ENCODE data around the gene TCF3.

Gene TCF3

DNA sequence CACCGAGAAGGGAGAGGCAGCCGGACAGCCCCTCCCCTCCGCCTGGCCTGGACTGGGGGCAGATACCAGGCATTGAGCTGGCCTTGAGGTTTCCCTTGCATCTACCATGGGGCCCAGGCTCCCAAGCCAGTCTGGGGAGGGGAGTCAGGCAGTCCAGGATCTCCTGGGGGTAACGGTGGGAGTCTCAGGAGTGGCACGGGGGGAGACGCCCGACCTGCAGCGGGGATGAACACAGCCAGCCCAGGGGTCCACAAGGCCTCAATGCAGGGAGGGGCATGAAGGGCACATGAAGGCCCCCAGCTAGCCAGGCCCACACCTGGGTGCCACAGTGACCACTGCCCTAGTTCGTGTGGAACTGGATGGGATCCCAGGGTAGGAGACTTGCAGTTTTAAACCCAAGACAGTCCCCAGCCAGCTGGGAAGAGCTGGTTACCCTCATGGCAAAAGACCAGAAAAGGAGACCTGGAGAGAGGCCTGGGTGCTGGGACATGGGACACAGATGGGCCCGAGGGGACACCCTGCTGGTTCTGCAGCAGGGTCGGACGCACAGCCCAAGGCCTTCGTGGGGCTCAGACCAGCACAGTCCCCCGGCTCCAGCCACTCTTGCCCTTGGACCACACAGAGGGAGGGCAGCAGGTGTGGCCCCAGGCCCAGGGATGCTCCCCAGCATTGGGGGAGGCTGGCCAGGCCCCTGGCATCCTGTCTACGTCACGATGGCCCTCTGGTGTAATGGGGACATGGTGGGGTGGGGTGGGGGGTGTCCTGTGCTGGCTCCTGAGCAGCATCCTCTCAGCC is 42.5 kb downstream of the TCF3 start:
- DNase-seq (ENCODE audit: low spot score), result no peak

GRCh38 chr19:1609103-1609396 is 43.4 kb downstream of the TCF3 start:
- no peak for DNase-seq (ENCODE audit: low spot score)

GRCh38 chr19:1608359-1609102 is 43.9 kb downstream of the TCF3 start:
- DNase-seq (ENCODE audit: low spot score), result no peak

- DNase-seq (ENCODE audit: low spot score), result no peak
These were observed 46.2 kb downstream of the TCF3 start for GRCh38 chr19:1606138-1606651.

DNA sequence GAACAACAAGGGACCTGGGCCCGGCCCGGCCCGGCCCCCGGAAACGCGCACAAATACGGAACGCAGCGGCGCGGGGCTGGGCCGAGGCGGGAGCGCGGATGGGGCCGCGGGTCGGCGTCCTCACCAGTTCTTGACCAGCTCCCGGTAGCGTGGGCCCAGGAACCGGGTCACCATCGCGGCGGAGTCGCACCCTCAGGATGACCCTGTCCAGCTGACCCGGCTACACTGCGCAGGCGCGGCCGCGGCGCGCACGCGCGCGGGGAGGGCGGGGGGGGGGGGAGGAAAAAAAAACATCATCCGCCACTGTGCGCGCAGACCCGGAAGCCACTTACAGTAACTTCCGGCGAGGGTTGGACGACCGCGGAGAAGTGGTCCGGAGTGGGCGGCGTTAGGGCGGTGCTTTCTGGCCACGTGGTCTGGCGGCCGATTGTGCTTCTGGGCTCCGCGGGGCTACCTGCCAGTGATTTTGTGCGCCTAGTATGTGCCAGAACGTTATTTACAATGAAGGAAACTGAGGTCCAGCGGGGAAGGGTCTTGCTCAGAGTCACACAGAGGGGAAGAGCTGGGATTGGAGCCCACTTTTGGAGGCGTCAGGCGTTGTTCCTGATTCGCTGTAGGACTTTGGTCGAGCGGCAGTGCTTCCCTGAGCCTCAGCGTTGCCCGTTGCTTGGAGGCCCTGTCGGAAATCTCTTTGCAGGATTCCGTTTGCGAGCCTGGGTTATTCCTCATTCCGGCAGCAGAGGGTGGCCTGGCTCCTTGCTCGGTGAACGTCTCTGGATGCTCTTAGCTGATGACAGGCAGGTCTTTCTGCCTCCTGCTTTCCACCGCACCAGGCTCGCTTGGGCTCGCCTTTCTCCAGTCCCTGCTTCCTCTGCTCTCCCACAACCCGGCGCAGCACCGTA is 46.9 kb downstream of the TCF3 start, which contains the start of gene UQCR11:
Gene UQCR11 (minus strand): TSS at position 227 of the 902 bp plus-strand sequence. CDS start 53 bp downstream, at position 174.
- peak; percentile 99 for DNase-seq (ENCODE audit: low spot score)

- DNase-seq (ENCODE audit: low spot score), result no peak
These were observed 50.2 kb downstream of the TCF3 start for GRCh38 chr19:1602091-1602707.

GRCh38 chr19:1601613-1602064 is 50.8 kb downstream of the TCF3 start:
- DNase-seq (ENCODE audit: low spot score), result no peak

DNA sequence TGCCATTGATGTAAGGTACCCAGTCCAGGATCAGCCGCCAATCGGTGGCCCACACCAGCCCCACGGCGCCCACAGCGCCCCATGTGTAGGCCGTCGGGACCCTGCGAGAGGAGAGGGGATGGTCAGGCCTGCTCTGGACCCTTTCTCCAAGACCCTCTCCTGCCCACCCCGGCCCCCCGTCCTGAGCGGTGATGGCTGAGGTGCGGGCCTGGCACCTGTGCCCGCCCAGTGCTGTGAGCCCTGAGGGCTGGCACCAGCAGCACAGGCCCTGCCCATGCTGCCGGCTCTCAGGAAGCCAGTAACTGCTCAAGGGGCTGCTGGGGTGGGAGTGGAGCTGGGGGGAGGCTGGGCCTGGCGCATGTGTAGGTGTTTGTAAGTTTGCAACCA is 53.0 kb downstream of the TCF3 start:
- DNase-seq (ENCODE audit: low spot score), result no peak

- DNase-seq (ENCODE audit: low spot score), result no peak
These were observed 53.5 kb downstream of the TCF3 start for GRCh38 chr19:1598777-1599459.

GRCh38 chr19:1593501-1593772 is 59.0 kb downstream of the TCF3 start:
- no peak for DNase-seq (ENCODE audit: low spot score)

- peak; percentile 99 for DNase-seq (ENCODE audit: low spot score)
These were observed 59.5 kb downstream of the TCF3 start, which contains the start of gene MBD3 for GRCh38 chr19:1592755-1593500. MBD3 (minus strand) TSS chr19:1592865; CDS start chr19:1592631, 234 bp downstream.

DNA sequence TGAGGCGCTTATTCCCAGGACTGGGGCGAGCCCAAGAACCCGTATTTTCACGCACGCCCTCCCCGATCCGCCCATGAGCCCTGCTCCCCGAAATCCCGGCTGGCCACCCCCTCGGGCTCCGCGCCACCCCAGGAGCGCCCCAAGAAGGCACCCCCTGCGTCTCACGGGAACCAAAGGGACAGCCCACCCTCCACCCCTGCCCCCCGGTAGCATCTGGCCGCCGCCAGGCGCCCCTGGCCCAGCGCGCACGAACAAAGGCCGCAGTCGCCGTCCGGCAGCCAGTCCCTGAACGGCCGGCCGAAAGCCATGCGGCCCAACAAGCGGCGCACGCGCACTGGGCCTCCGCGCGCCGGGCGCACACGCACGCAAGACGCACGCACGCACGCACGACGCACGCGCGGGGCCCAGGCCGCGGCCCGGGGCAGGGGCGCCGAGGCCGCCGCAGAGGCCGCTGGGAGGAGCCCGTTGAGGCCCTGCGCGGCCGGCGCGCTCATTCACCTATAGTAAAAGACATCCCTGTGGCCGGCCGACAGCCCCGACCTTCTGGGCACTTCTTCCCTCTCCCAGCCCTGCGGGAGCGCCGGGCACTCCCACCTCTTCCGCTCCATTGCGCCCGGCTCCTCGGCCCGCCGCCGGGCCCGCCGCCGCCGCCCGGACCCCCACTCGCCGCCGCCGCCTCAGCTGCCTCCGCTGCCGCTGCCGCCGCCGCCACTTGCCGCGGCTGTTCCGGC is 60.2 kb downstream of the TCF3 start:
- DNase-seq (ENCODE audit: low spot score), result peak; percentile 99

DNA sequence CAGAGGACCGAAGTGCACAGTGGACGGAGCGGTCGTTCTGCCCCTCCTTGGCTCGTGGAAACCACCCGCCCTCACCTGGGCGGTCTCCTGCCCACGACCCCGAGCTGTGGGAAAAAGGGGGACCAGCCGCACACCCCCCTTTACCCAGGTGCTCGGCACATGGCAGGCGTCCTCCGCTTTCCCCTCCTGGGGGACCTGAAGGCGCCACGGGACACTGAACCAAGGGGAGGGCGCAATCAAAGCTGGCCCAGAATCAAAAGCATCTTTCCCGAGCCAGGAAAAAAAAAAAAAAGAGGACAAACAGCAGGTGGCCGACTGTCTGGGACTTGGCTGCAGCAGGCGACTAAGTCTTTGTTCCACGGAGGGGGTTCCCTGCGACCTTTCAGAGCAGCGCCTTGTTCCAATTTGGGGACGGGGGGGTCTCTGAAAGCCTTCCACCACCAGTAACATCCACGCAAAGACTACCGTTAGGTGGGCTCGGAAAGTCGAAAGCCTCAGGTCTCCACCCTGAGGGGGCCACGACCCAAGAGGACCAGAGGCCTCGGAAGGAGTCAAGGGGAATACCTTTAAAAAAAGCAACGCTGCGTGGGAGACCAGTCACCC is 60.9 kb downstream of the TCF3 start:
- DNase-seq (ENCODE audit: low spot score), result no peak

DNA sequence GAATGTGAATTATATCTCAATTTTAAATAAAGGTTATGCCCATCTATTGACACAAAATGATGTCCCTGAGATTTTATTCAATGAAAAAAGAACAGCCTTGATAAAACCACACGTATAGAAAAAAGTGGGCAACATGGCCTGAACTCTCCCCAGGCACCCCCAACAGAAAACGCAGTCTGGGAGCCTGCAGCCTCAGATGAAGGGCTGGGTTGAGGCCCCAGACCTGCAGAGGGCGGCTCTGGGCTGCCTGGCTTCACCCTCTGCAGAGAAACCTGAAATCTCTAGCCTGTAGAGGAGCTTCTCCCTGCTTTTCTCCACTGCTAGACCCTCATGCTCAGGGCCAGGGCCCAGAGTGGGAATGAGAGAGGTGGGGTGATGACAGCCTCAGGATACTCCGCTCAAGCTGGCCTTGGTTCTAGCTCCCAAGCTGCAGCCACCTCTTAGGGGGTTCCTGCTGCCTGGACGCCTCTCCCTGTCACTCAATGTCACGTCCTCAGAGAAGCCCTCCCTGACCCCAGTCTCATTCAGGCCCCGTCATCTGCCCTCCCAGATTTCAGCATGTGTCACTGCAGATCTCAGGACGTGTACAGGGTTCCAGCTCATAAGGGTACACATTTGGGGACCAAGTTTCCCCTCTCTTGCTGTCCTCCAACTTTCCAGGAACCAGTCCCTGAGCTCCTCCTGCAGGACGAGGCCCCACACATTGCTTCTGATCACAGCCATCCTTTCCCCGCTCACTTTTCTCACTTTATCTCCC is 61.6 kb downstream of the TCF3 start:
- DNase-seq (ENCODE audit: low spot score), result peak; percentile 42

DNA sequence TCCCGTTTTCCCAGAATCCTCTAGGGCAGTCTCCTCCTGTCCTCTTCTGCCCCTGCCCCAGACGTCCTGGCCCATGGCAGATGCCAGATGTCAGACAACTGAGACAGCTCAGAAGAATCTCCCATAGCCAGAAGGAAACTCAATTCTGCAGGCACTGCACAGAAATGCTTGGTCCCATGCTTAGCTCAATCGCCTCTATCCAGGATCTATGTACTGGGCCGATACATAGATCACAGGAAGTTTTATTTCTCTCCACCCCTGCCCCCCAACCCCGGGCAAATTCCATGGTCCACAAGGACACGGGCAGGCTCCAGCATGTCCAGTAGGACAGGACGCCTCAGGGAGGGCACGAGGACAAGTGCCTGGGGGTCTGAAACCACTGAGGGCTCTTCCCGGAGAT is 64.5 kb downstream of the TCF3 start:
- DNase-seq (ENCODE audit: low spot score), result no peak

DNA sequence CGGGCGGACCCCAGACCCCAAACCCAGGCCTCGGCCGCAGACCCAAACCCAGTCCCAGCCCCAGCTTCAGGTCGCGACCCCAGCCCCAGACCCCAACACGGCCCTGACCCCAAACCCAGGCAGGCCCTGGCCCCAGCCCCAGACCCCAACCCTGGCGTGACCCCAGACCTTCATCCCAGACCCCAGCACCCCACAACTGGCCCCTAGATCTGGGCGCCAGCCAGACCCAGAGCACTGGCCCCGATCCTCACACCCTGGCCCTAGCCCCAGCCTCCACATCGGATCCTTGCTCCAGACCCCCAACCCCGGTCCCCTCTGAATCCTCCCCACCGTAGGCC is 67.2 kb downstream of the TCF3 start:
- no peak for DNase-seq (ENCODE audit: low spot score)

DNA sequence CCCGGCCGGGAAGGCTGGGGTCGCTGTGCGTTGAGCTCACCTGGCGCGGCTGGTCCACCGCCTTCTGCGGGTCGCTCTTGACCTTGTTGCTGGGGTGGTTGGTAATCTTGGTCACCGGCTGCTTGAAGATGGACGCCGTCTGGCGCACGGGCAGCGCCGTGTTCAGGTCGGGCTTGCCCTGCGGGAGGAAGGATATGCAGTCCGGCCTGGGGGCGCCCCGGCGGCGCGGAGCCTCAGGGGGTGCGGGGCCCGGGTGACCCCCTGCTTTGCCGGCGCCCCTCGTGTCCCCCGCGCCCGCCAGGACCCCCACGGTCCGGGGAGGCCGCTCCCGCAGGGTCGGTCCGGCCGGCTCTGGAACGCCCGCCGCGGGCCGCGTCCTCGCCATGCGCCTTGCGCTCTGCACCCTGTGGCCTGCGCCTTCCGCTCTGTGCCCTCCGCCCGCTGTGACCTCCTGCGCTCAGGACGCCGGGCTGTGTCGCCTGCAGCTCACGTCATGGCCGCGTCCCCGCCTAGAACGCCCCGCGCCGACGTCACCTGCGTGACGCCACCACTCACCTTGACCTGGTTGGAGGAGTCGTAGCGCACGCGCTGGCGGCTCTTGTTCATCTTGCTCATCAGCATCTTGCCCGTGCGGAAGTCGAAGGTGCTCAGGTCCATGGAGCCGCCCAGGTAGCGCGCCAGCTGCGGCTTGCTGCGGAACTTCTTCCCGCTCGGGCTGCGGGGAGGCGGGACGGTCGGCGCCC is 67.7 kb downstream of the TCF3 start:
- no peak for DNase-seq (ENCODE audit: low spot score)

DNA sequence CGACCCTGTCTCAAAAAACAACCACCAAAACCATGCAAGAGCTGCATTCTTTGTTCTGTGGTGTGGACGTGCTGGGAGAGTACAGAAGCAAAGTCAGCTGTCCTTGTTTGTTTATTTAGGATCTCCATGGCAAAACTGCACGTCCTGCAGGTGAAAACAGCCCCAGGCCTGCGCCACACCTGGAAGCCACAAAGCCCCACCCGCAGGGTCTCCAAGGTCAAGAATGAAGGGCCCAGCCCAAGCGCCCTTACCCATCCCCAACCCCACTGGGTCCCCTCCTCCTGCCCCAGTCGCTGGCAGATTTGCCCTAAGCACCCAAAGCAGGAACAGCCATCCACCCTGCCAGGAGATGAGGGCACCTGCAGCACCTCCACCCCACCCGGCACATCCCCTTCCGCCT is 70.2 kb downstream of the TCF3 start:
- no peak for DNase-seq (ENCODE audit: low spot score)

Data from GM03348 (cell line).